ENCODE measurements around the gene ZSWIM6.

DNA sequence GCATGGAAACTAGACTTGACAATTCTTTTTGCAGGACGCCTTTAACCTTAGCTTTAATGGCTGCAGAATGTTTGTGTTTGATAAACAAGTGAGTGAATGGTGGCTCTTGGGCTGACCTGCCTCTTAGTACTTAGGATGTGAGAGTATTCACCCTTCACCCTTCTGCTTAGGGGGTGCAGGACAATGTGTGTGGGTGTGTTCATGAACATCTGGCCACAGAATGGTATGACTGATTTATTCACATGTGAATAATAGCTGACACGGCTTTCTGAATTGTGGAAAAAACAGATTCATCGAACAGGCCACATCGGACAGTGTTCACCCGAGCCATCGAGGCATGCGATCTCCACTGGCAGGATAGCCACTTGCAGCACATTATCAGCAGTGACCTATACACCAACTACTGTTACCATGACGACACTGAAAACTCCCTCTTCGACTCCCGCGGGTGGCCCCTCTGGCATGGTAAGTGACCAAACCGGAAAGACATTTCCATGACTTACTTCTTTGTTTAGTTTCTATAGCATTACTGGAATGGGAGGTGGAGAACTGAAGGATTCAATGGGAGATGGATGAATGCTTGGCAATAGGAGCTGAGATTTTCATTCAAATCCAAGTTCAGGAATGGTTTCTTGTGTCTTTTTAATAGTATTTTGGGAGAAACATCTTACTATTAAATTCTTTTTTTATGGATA is 193.6 kb downstream of the ZSWIM6 start:
- TF ChIP-seq EZH2 (IDR thresholded peaks at IDR 0.05; ENCODE audit: borderline replicate concordance, low read length): no peak
- TF ChIP-seq, protein P1, sequence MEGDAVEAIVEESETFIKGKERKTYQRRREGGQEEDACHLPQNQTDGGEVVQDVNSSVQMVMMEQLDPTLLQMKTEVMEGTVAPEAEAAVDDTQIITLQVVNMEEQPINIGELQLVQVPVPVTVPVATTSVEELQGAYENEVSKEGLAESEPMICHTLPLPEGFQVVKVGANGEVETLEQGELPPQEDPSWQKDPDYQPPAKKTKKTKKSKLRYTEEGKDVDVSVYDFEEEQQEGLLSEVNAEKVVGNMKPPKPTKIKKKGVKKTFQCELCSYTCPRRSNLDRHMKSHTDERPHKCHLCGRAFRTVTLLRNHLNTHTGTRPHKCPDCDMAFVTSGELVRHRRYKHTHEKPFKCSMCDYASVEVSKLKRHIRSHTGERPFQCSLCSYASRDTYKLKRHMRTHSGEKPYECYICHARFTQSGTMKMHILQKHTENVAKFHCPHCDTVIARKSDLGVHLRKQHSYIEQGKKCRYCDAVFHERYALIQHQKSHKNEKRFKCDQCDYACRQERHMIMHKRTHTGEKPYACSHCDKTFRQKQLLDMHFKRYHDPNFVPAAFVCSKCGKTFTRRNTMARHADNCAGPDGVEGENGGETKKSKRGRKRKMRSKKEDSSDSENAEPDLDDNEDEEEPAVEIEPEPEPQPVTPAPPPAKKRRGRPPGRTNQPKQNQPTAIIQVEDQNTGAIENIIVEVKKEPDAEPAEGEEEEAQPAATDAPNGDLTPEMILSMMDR (conservative IDR thresholded peaks at IDR 0.05 in 1 of 2, IDR thresholded peaks at IDR 0.05 in 1 of 2; ENCODE audit: extremely low read depth in 1 of 2, insufficient read depth in 1 of 2, low read depth in 1 of 2, low read length in 2 of 2): no peak

Measured in mammary epithelial cell (primary cell).